Measurements from ENCODE around the gene SERGEF.

Gene SERGEF

DNA sequence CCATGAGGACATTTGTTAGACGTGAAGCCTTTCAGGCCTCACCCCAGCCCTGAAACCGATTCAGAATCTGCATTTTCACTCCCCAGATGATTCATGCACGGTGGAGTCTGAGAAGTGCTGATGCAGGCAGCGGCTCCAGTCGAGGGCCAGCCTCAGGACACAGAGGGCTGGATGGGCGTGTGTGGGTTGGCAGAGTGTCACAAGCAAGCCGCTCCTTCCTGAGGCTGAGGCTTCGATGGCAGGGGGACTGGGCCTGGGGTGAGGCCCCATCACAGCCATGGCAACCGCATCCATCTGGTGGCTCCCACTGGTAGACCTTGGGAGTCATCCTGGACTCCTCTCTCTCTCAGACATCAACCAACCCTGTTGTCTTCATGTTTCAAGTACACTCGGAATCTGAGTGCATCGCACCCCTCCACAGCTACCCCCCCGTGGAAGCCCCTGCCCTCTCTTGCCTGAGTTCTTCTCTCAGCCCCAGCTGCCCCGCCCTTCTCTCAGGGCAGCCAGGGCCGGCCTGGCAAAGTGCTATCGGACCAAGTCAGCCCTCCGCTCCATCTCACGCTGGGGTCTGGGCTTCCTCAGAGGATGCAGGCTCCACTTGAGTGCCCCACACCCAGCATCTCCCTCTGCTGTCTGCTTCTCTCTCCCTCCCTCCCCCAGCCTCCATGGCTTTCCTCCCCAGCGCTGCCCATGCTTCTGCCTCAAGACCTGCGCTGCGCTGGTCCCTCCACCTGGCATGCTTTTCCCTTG, 267.6 kb downstream of the SERGEF start:
- no peak for DNase-seq

DNA sequence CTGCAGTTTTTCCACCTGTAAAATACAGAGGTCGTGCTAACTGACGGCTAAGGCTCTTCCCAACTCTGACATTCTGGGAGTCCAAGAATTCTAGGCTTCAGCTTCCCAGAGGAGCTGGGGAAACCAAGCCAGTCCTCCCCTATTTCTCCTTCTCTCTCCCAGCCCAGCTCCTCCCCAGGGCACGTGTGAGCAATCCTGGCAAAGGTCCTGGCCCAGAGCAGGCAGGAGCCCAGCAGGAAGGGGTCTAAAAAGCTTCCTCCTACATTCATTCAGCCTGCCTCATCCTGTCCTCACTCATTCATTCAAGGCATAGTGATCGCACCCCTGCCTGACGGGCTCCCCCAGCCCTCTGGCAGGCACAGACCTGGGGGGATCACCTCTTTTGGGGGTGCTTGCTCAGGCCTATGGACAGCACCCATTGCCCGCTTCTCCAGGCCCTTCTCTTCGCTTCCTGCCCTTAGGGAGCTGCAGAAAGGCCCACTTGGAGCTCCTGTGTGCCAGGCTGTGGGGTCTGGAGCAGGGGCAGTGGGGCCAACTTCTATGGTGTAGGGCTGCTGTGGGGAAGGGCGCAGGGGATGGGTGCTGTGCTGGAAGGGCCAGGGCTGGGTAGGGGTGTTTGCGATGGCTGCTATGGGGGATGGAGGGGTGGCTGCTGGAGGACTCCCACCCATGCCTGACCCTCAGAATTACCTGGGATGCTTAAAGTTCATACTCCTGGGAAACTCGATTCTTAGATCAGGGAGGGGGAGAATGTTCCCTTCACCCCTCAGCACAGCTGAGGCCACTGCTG, 268.5 kb downstream of the SERGEF start:
- no peak for DNase-seq

DNA sequence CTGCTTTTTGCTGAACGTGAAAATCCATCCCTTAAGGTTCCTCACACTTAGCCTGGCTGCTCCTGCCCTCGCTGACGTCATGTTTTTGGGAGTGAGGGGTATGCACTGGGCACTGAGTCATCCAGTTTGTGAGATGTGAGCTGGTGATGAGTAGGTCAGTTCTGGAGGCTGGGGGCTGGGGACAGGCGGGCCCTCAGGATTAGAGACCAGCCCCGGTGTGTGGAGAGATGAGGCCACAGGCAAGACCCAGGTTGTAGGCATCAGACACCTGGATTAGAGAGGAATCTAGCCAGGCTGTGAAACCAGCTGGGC, 269.1 kb downstream of the SERGEF start:
- no peak for DNase-seq

GRCh38 chr11:17743026-17743807, 269.6 kb downstream of the SERGEF start:
- no peak for DNase-seq

DNA sequence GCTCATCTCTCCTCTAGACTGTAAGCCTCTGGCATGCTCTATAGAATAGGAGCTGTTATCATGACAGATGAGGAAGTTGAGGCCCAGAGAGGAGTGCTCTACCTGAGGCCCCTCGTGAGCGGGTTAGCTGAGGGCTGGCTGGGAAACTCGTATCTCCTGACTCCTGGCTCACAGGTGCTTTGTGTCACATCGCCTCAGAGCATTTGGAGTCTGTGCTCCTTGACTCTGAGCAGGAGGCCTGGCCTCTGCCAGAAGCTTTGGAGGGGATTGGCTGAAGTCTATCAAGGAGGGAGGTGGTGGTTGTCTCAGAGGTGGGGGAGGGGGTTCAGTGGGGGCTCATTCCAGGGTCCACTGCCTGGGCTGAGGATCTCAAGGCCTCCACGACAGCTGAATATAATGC, 270.8 kb downstream of the SERGEF start:
- DNase-seq, result no peak

- no peak for DNase-seq
Observed at GRCh38 chr11:17741487-17741886, 271.4 kb downstream of the SERGEF start.

DNA sequence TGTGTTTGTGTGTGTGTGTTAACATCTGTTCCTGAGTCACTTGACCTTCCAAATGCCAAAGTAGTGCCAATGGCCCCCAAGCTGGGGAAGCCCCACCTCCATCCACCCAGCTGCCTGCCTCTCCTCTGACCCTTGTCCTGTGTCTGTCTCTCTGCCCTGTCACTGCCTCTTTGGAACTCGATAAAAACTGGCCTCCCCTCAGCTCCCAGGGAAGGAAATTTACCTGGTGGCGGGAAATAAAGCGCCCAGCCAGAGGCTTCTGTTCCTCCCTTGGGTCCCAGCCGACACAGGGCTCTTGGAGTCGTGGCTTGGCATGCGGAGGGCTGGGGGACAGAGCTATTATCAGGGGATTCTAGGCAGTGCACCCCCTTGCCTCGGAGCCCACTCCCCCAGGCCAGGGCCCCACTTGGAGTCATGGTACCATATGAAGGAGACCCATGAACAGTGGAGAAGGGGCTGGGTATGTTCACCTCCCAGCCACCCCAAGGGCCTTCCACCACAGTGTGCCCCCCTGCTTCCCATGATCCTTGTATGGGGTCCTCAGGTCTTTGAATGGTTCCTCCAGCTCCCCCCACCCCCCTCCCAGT, 272.1 kb downstream of the SERGEF start:
- DNase-seq, result no peak

DNA sequence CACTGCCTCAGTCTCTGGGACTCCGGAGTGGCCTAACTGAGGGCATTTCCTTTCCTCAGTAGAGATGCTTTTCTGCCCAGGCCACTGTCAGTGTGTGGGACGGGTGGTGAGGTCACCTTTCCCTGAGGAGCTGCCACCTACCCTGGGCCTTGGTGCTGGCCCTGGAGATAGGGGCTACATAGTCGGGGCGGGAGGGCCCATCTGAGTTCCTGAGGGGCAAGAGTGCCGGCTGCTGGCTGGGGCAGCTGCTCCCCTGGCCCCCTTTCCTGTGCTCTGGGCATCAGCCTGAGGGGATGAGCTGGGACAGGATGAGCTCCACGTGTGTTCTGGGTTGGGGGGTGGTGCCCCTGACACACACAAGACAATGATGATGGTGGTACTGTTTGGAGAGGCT, 272.9 kb downstream of the SERGEF start:
- no peak for DNase-seq

GRCh38 chr11:17738151-17738973, 274.5 kb downstream of the SERGEF start:
- no peak for DNase-seq

Measured in GDM1 (cell line).